Fibroblast of lung (primary cell): ENCODE measurements around the gene PSMD11. TPM values are rescaled to one million over a fixed set of nuclear protein-coding genes. Genes with fewer than 3 reads are reported as not detected.

Source experiments
- DNase-seq, 2 donors: peaks; one replicate each; pipeline versions ENCODE4 v3.0.0 to v3.0.0-alpha.2; 2010; ENCODE audit warnings: low read depth in 2 of 2
- H2AFZ ChIP-seq: 2 replicates; pipeline ENCODE4 v1.5.1; 2012; ENCODE audit warnings: low read length, control low read depth, inconsistent platforms
- H3K27ac ChIP-seq: 2 replicates; pipeline ENCODE4 v1.5.1; 2011; ENCODE audit warnings: low read length, control low read depth; ENCODE audit not compliant: insufficient read depth
- H3K27me3 ChIP-seq: 2 replicates; pipeline ENCODE4 v1.5.1; 2011; ENCODE audit warnings: mild to moderate bottlenecking, low read length; ENCODE audit not compliant: control insufficient read depth, insufficient read depth
- H3K36me3 ChIP-seq: 2 replicates; pipeline ENCODE4 v1.5.1; 2011; ENCODE audit warnings: low read length; ENCODE audit not compliant: control insufficient read depth, insufficient read depth
- H3K4me1 ChIP-seq: 2 replicates; pipeline ENCODE4 v1.5.1; 2011; ENCODE audit warnings: low read length; ENCODE audit not compliant: control insufficient read depth, insufficient read depth; ENCODE audit errors: extremely low read depth
- H3K4me2 ChIP-seq: 2 replicates; pipeline ENCODE4 v1.5.1; 2011; ENCODE audit warnings: low read length, control low read depth; ENCODE audit not compliant: insufficient read depth; ENCODE audit errors: extremely low read depth
- H3K4me3 ChIP-seq, 4 experiments: fragments of 200-600 bp in 1 of 4; sonication (generic) in 1 of 4; replicated peaks in 1 of 4; 2 replicates each; pipeline ENCODE4 v1.5.1; 2011 to 2016; ENCODE audit warnings: low read length in 4 of 4, low read depth in 3 of 4, mild to moderate bottlenecking in 3 of 4, control low read depth in 2 of 4, inconsistent platforms in 1 of 4, mixed read lengths in 1 of 4; ENCODE audit not compliant: insufficient read depth in 1 of 4; ENCODE audit errors: control extremely low read depth in 1 of 4
- H3K79me2 ChIP-seq: 2 replicates; pipeline ENCODE4 v1.5.1; 2012; ENCODE audit warnings: mild to moderate bottlenecking, low read length, inconsistent platforms; ENCODE audit not compliant: control insufficient read depth, insufficient read depth
- H3K9ac ChIP-seq: 2 replicates; pipeline ENCODE4 v1.5.1; 2011; ENCODE audit warnings: mild to moderate bottlenecking, low read length, control low read depth; ENCODE audit not compliant: insufficient read depth
- H3K9me3 ChIP-seq: 2 replicates; pipeline ENCODE4 v1.5.1; 2012; ENCODE audit warnings: low read depth, low read length; ENCODE audit not compliant: control insufficient read depth, insufficient read depth
- H4K20me1 ChIP-seq: 2 replicates; pipeline ENCODE4 v1.5.1; 2011; ENCODE audit warnings: low read length; ENCODE audit not compliant: control insufficient read depth, insufficient read depth; ENCODE audit errors: extremely low read depth
- EZH2 ChIP-seq: IDR thresholded peaks from 2 replicates; pipeline ENCODE4 v1.5.1; 2012; ENCODE audit warnings: low read length, control low read depth, mild to moderate bottlenecking; ENCODE audit errors: missing control alignments
- polyA plus RNA-seq, 2 donors: library from polyadenylated mRNA; depleted of rRNA in 1 of 2; stranded (reverse) in 1 of 2; unstranded in 1 of 2; fragments of >200 nt; gene quantifications; 2 replicates each; pipeline ENCODE4 v1.2.1, GENCODE V29; 2011 to 2012; ENCODE audit warnings: missing spikeins in 1 of 2
- total RNA-seq: library from RNA; depleted of rRNA; stranded (reverse); fragments of >200 nt; gene quantifications from 2 replicates; pipeline ENCODE4 v1.2.1, GENCODE V29; 2014
- TF ChIP-seq, protein P1 (sequence below), 2 donors: IDR thresholded peaks in 1 of 2; conservative IDR thresholded peaks in 1 of 2; 1 replicate in 1 of 2; 2 replicates in 1 of 2; pipeline ENCODE4 v1.5.1; 2011 to 2012; ENCODE audit warnings: low read length in 2 of 2, control low read depth in 1 of 2, inconsistent platforms in 1 of 2, low read depth in 1 of 2, mild to moderate bottlenecking in 1 of 2

Gene PSMD11
- total and polyA plus RNA-seq, 2 donors (not counting 1 experiment from before 2014, with no cell fraction given): 74.1 to 77.9 TPM

DNA sequence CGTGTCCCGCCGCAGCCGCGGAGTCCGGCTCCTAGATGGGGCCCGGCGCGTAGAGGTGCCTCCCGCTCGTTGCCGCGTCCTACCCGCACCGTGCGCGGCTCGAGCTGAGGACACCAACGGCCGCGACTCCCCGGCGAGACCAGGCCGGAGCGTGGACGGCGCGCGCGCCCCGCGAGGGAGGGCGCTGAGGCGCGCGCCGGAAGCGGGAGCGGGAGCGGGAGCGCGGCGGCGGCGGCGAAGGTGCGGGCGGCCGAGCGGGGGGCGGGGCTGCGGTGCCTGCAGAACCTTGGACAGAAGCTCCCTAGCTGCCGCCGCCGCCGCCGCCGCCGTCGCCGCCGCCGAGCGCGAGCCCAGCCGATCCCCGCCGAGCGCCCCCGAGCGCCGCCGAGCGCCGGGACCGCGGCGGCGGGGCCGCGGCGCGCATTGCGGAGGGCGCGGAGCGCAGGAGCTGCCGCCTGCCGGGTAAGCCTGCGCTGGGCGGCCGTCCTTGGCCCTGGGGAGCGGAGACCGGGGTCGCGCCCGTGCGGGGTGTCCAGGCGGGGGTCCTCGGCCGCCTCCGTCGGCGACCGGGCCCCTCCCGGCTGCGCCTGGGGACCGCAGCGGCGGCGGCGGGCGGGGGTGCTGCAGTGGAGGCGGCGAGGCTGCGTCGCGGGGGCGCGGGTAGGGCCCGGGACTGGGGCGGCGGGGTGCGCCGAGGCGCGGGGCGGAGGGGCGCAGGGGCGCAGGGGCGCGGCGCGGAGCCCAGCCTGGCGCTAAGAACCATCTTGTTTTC lies 42.6 kb downstream of the PSMD11 start, which contains the start of gene CDK5R1:
Gene CDK5R1 (plus strand): TSS at position 293 of the 772 bp plus-strand sequence. CDS start 628 bp downstream, outside the sequence.
- Histone ChIP-seq H3K79me2 (no peaks in the 10 kb centered on the region), H3K4me2 (peak within 1 kb of the TSS; percentile 94), H3K4me3 (peak within 1 kb of the TSS; percentile 46 to 59 (median 52)), H4K20me1 (no peaks in the 10 kb centered on the region), H3K36me3 (peaks cover 2% of the 10 kb centered on the region), H3K27ac (peak within 1 kb of the TSS; percentile 48), H3K27me3 (no peaks in the 10 kb centered on the region), H3K4me1 (peaks cover 8% of the 10 kb centered on the region), H3K9ac (peak within 1 kb of the TSS; percentile 63), H3K9me3 (no peaks in the 10 kb centered on the region), H2AFZ (peak within 1 kb of the TSS; percentile 71)
- no peak for TF ChIP-seq EZH2
- TF ChIP-seq, protein P1, sequence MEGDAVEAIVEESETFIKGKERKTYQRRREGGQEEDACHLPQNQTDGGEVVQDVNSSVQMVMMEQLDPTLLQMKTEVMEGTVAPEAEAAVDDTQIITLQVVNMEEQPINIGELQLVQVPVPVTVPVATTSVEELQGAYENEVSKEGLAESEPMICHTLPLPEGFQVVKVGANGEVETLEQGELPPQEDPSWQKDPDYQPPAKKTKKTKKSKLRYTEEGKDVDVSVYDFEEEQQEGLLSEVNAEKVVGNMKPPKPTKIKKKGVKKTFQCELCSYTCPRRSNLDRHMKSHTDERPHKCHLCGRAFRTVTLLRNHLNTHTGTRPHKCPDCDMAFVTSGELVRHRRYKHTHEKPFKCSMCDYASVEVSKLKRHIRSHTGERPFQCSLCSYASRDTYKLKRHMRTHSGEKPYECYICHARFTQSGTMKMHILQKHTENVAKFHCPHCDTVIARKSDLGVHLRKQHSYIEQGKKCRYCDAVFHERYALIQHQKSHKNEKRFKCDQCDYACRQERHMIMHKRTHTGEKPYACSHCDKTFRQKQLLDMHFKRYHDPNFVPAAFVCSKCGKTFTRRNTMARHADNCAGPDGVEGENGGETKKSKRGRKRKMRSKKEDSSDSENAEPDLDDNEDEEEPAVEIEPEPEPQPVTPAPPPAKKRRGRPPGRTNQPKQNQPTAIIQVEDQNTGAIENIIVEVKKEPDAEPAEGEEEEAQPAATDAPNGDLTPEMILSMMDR (conservative IDR thresholded peaks at IDR 0.05 in 1 of 2, IDR thresholded peaks at IDR 0.05 in 1 of 2; ENCODE audit: low read depth in 1 of 2, low read length in 2 of 2): no peak
- peak; percentile 48 to 61 for DNase-seq

DNA sequence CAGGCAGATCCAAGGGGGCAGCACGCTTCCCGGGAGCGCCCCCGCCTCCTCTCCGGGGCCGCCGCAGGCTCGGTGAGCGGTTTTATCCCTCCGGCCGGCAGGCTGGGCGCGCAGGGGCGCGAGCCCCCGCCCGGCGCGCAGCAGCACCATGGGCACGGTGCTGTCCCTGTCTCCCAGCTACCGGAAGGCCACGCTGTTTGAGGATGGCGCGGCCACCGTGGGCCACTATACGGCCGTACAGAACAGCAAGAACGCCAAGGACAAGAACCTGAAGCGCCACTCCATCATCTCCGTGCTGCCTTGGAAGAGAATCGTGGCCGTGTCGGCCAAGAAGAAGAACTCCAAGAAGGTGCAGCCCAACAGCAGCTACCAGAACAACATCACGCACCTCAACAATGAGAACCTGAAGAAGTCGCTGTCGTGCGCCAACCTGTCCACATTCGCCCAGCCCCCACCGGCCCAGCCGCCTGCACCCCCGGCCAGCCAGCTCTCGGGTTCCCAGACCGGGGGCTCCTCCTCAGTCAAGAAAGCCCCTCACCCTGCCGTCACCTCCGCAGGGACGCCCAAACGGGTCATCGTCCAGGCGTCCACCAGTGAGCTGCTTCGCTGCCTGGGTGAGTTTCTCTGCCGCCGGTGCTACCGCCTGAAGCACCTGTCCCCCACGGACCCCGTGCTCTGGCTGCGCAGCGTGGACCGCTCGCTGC lies 43.3 kb downstream of the PSMD11 start:
- Histone ChIP-seq H3K27me3 (no peaks in the 10 kb centered on the region), H3K79me2 (no peaks in the 10 kb centered on the region), H3K4me2 (peak overlapping the region; percentile 94), H3K4me1 (peaks cover 8% of the 10 kb centered on the region), H4K20me1 (no peaks in the 10 kb centered on the region), H3K9ac (peak overlapping the region; percentile 42), H3K4me3 (peak overlapping the region; percentile 46 to 59 (median 52)), H2AFZ (peak overlapping the region; percentile 19), H3K27ac (no peak overlapping the region), H3K36me3 (no peaks in the 10 kb centered on the region), H3K9me3 (no peaks in the 10 kb centered on the region)
- peak; percentile 12 to 16 for DNase-seq
- no peak for TF ChIP-seq EZH2
- TF ChIP-seq, protein P1 (conservative IDR thresholded peaks at IDR 0.05 in 1 of 2, IDR thresholded peaks at IDR 0.05 in 1 of 2; ENCODE audit: low read depth in 1 of 2, low read length in 2 of 2): no peak

DNA sequence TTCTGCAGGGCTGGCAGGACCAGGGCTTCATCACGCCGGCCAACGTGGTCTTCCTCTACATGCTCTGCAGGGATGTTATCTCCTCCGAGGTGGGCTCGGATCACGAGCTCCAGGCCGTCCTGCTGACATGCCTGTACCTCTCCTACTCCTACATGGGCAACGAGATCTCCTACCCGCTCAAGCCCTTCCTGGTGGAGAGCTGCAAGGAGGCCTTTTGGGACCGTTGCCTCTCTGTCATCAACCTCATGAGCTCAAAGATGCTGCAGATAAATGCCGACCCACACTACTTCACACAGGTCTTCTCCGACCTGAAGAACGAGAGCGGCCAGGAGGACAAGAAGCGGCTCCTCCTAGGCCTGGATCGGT lies 43.9 kb downstream of the PSMD11 start:
- no peak for DNase-seq
- Histone ChIP-seq H3K27me3 (no peaks in the 10 kb centered on the region), H3K4me1 (peaks cover 8% of the 10 kb centered on the region), H3K4me3 (no peak overlapping the region), H4K20me1 (no peaks in the 10 kb centered on the region), H2AFZ (no peak overlapping the region), H3K4me2 (no peak overlapping the region), H3K9ac (no peak overlapping the region), H3K36me3 (no peaks in the 10 kb centered on the region), H3K79me2 (no peaks in the 10 kb centered on the region), H3K27ac (no peak overlapping the region), H3K9me3 (no peaks in the 10 kb centered on the region)
- TF ChIP-seq, protein P1 (conservative IDR thresholded peaks at IDR 0.05 in 1 of 2, IDR thresholded peaks at IDR 0.05 in 1 of 2; ENCODE audit: low read depth in 1 of 2, low read length in 2 of 2): no peak
- no peak for TF ChIP-seq EZH2
